ENCODE results near the gene ALPP. TPM values are rescaled to one million over a fixed set of nuclear protein-coding genes. Genes with fewer than 3 reads are reported as not detected.
"Not testable (repeated sequence)": the region's sequence is repeated elsewhere in the genome, so short reads cannot be mapped to it uniquely, and the experiment has no call there.

Gene ALPP
- total and polyA plus RNA-seq, 9 donors, result 0.09 to 0.30 TPM; not detected in 7

GRCh38 chr2:232382331-232383225 lies 4.0 kb downstream of the ALPP start:
- H3K36me3 ChIP-seq (ENCODE audit: control insufficient read depth, insufficient read depth, low read length), result no peaks in the 10 kb centered on the region
- no peaks in the 10 kb centered on the region for H3K9me3 ChIP-seq (replicated peaks; ENCODE audit: control insufficient read depth, low read depth, low read length)
- peaks cover 64% of the 10 kb centered on the region for H3K27me3 ChIP-seq (ENCODE audit: control insufficient read depth, insufficient read depth, low read length)
- H3K4me1 ChIP-seq (ENCODE audit: control insufficient read depth, insufficient read depth, low read length), result peaks cover 10% of the 10 kb centered on the region
- WGBS (ENCODE audit: insufficient coverage), result 51% methylated on average over 9 of the region's 18 CpGs
- no peak overlapping the region for H3K27ac ChIP-seq (ENCODE audit: low read length)
- no peak overlapping the region for H3K4me3 ChIP-seq (ENCODE audit: low read length)
- DNase-seq, result no peak

DNA sequence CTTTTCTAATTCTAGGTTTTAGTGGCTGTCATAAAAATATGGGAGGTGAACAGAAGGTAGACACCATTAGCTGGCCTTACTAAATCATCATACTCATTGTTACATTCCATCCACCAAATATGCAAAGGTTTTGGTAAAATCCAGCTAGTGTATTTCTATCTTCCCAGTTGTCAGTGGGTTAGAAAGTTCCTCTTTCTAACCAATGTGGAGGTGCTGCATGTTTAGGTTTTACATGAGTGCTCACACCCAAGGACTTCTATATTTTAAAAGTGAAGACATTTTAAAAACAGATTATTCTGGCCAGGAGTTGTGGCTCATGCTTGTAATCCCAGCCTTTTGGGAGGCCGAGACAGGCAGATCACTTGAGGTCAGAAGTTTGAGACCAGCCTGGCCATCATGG lies 5.9 kb downstream of the ALPP start:
- peaks cover 18% of the 10 kb centered on the region for H3K4me1 ChIP-seq (ENCODE audit: control insufficient read depth, insufficient read depth, low read length)
- H3K9me3 ChIP-seq (replicated peaks; ENCODE audit: control insufficient read depth, low read depth, low read length), result no peaks in the 10 kb centered on the region
- H3K36me3 ChIP-seq (ENCODE audit: control insufficient read depth, insufficient read depth, low read length), result no peaks in the 10 kb centered on the region
- H3K27ac ChIP-seq (ENCODE audit: low read length), result no peak overlapping the region
- no peak overlapping the region for H3K4me3 ChIP-seq (ENCODE audit: low read length)
- DNase-seq, result no peak
- no CpG with 5 or more reads among the region's 1 CpG for WGBS (ENCODE audit: insufficient coverage)
- peaks cover 80% of the 10 kb centered on the region for H3K27me3 ChIP-seq (ENCODE audit: control insufficient read depth, insufficient read depth, low read length)

GRCh38 chr2:232385058-232385457 lies 6.5 kb downstream of the ALPP start:
- H3K36me3 ChIP-seq (ENCODE audit: control insufficient read depth, insufficient read depth, low read length); DNase-seq; H3K9me3 ChIP-seq (replicated peaks; ENCODE audit: control insufficient read depth, low read depth, low read length); H3K4me3 ChIP-seq (ENCODE audit: low read length); H3K27ac ChIP-seq (ENCODE audit: low read length): not testable (repeated sequence)
- peaks cover 83% of the 10 kb centered on the region for H3K27me3 ChIP-seq (ENCODE audit: control insufficient read depth, insufficient read depth, low read length)
- peaks cover 18% of the 10 kb centered on the region for H3K4me1 ChIP-seq (ENCODE audit: control insufficient read depth, insufficient read depth, low read length)

DNA sequence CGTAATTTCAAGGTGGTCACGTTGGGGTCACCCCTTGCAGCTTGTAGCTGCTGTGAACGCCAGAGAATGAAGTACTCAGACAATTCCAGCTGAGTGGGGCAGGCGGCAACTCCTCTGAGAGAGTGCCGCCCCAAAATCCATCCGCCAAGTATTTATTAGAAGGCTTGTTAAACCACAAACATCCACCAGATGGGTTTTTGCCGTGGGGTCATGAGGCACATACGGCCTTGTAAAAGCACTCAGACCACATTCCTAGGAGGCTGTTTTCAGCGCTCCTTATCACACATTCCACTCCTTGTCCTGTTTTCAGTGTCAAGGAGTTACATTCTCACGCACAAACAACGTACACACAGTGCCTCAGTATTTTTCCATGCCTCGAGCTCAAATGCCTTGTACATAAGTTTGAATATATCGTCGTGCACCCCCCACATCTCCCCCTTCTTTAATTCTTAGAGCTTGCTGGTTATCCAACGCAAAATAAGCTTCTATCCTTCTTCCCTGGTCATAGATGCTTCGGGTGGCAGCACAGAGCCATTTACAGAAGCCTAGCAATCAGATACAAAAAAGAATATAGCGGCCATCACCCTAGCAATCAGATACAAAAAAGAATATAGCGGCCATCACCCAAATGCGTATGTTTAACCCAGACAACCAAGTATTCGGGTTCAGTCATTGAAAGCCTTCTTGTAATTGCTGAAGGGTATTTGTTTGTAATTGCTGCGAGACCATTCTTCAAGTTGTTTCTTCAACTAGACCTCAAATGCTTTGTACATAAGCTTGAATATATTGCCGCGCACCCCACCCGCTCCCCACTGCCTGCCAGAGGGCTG lies 7.3 kb downstream of the ALPP start:
- Histone ChIP-seq H3K4me1 (ENCODE audit: control insufficient read depth, insufficient read depth, low read length) (peaks cover 18% of the 10 kb centered on the region), H3K27ac (ENCODE audit: low read length) (no peak overlapping the region), H3K27me3 (ENCODE audit: control insufficient read depth, insufficient read depth, low read length) (peaks cover 91% of the 10 kb centered on the region), H3K4me3 (ENCODE audit: low read length) (no peak overlapping the region), H3K36me3 (ENCODE audit: control insufficient read depth, insufficient read depth, low read length) (no peaks in the 10 kb centered on the region), H3K9me3 (replicated peaks; ENCODE audit: control insufficient read depth, low read depth, low read length) (no peaks in the 10 kb centered on the region)
- no peak for DNase-seq
- 7% methylated on average over 13 of the region's 24 CpGs for WGBS (ENCODE audit: insufficient coverage)

- no peak overlapping the region for H3K4me3 ChIP-seq (ENCODE audit: low read length)
Observed at GRCh38 chr2:232386490-232386739, 7.9 kb downstream of the ALPP start.

GRCh38 chr2:232386740-232387450 lies 8.3 kb downstream of the ALPP start:
- H3K27ac ChIP-seq (ENCODE audit: low read length), result no peak overlapping the region
- H3K4me3 ChIP-seq (ENCODE audit: low read length), result no peak overlapping the region
- no peaks in the 10 kb centered on the region for H3K9me3 ChIP-seq (replicated peaks; ENCODE audit: control insufficient read depth, low read depth, low read length)
- WGBS (ENCODE audit: insufficient coverage), result under 1% methylated on average over 75 of the region's 75 CpGs
- H3K4me1 ChIP-seq (ENCODE audit: control insufficient read depth, insufficient read depth, low read length), result peaks cover 18% of the 10 kb centered on the region
- no peak for DNase-seq
- no peaks in the 10 kb centered on the region for H3K36me3 ChIP-seq (ENCODE audit: control insufficient read depth, insufficient read depth, low read length)
- peaks cover 93% of the 10 kb centered on the region for H3K27me3 ChIP-seq (ENCODE audit: control insufficient read depth, insufficient read depth, low read length)

More at GRCh38 chr2:232386490-232386739, 7.9 kb downstream of the ALPP start:
- Histone ChIP-seq H3K4me1 (ENCODE audit: control insufficient read depth, insufficient read depth, low read length) (peaks cover 18% of the 10 kb centered on the region), H3K36me3 (ENCODE audit: control insufficient read depth, insufficient read depth, low read length) (no peaks in the 10 kb centered on the region), H3K9me3 (replicated peaks; ENCODE audit: control insufficient read depth, low read depth, low read length) (no peaks in the 10 kb centered on the region), H3K27me3 (ENCODE audit: control insufficient read depth, insufficient read depth, low read length) (peaks cover 93% of the 10 kb centered on the region), H3K27ac (ENCODE audit: low read length) (no peak overlapping the region)
- WGBS (ENCODE audit: insufficient coverage), result under 1% methylated on average over 23 of the region's 23 CpGs
- no peak for DNase-seq

DNA sequence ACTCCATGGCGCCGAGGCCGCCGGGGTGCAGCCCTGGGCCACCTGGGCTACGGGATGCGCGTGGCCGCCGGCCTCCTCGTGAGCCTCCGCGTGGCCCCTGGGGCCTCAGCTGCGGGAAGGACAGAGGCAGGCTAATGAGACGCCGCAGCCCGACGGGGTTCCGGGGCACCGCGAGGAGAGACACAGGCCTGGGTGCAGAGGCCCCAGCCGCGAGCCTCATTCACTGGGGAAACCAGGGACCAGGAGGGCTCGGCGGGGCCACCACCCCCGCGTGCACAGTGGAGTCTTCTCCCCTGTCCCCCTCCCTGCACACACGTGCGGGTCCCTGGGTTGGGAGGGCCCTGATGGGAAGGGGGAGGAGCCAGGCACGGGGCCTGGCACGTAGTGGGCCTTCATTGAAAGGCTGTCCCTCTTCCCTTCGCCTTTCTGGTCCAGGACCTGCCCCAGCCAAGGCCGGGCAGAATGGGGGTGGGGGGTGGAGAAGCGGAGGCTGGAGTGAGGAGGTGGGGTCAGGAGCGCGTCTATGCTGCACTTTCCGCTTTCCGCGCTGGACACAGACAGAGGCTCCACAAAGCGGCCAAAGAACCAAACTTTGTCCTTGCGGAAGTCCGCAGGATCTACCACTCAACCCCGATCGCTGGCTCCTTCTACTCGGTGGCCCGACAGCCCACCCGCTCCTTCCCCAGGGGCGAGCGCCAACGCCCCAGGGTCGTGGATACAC lies 9.1 kb downstream of the ALPP start:
- H3K9me3 ChIP-seq (replicated peaks; ENCODE audit: control insufficient read depth, low read depth, low read length), result no peaks in the 10 kb centered on the region
- H3K4me1 ChIP-seq (ENCODE audit: control insufficient read depth, insufficient read depth, low read length), result peaks cover 18% of the 10 kb centered on the region
- H3K36me3 ChIP-seq (ENCODE audit: control insufficient read depth, insufficient read depth, low read length), result no peaks in the 10 kb centered on the region
- no peak overlapping the region for H3K27ac ChIP-seq (ENCODE audit: low read length)
- H3K27me3 ChIP-seq (ENCODE audit: control insufficient read depth, insufficient read depth, low read length), result peaks cover 93% of the 10 kb centered on the region
- no peak for DNase-seq
- no peak overlapping the region for H3K4me3 ChIP-seq (ENCODE audit: low read length)
- 1% methylated on average over 47 of the region's 50 CpGs for WGBS (ENCODE audit: insufficient coverage)

GRCh38 chr2:232388324-232388891 lies 9.9 kb downstream of the ALPP start:
- DNase-seq, result no peak
- no peak overlapping the region for H3K27ac ChIP-seq (ENCODE audit: low read length)
- H3K4me1 ChIP-seq (ENCODE audit: control insufficient read depth, insufficient read depth, low read length), result peaks cover 18% of the 10 kb centered on the region
- 1% methylated on average over 42 of the region's 42 CpGs for WGBS (ENCODE audit: insufficient coverage)
- H3K4me3 ChIP-seq (ENCODE audit: low read length), result no peak overlapping the region
- peaks cover 87% of the 10 kb centered on the region for H3K27me3 ChIP-seq (ENCODE audit: control insufficient read depth, insufficient read depth, low read length)
- no peaks in the 10 kb centered on the region for H3K9me3 ChIP-seq (replicated peaks; ENCODE audit: control insufficient read depth, low read depth, low read length)
- H3K36me3 ChIP-seq (ENCODE audit: control insufficient read depth, insufficient read depth, low read length), result no peaks in the 10 kb centered on the region

- no CpG with 5 or more reads among the region's 6 CpGs for WGBS (ENCODE audit: insufficient coverage)
- no peaks in the 10 kb centered on the region for H3K36me3 ChIP-seq (ENCODE audit: control insufficient read depth, insufficient read depth, low read length)
- peaks cover 18% of the 10 kb centered on the region for H3K4me1 ChIP-seq (ENCODE audit: control insufficient read depth, insufficient read depth, low read length)
- no peak for DNase-seq
- no peak overlapping the region for H3K27ac ChIP-seq (ENCODE audit: low read length)
- peaks cover 82% of the 10 kb centered on the region for H3K27me3 ChIP-seq (ENCODE audit: control insufficient read depth, insufficient read depth, low read length)
- H3K9me3 ChIP-seq (replicated peaks; ENCODE audit: control insufficient read depth, low read depth, low read length), result no peaks in the 10 kb centered on the region
- no peak overlapping the region for H3K4me3 ChIP-seq (ENCODE audit: low read length)
Observed at GRCh38 chr2:232389327-232389726, 10.8 kb downstream of the ALPP start.
